Natural killer cell (primary cell): ENCODE data around the gene ENDOV. TPM values are rescaled to one million over a fixed set of nuclear protein-coding genes. Genes with fewer than 3 reads are reported as not detected.

ENCODE experiments used
- ATAC-seq, 3 donors: fragments of 150-1000 bp in 2 of 3; fragments of 200-7000 bp in 1 of 3; cut with Tn5 transposase; 1 replicate in 1 of 3; 2 replicates in 2 of 3; pipeline ENCODE4 v1.10.0; 2021; ENCODE audit warnings: mild to moderate bottlenecking in 2 of 3, moderate library complexity in 2 of 3
- DNase-seq, 2 donors: peaks; one replicate each; pipeline versions ENCODE4 v3.0.0 to v3.0.0-alpha.2; 2013 to 2021; ENCODE audit warnings: mixed read lengths in 1 of 2
- H3K27ac ChIP-seq: one replicate; pipeline ENCODE4 v1.5.1; 2013; ENCODE audit warnings: mild to moderate bottlenecking, low read length
- H3K27me3 ChIP-seq: one replicate; pipeline ENCODE4 v1.6.1; 2013; ENCODE audit warnings: low read length; ENCODE audit not compliant: control insufficient read depth, insufficient read depth
- H3K36me3 ChIP-seq: one replicate; pipeline ENCODE4 v1.6.1; 2013; ENCODE audit warnings: low read length; ENCODE audit not compliant: control insufficient read depth, insufficient read depth
- H3K4me1 ChIP-seq: one replicate; pipeline ENCODE4 v1.6.1; 2013; ENCODE audit warnings: low read length; ENCODE audit not compliant: control insufficient read depth, insufficient read depth
- H3K4me3 ChIP-seq: one replicate; pipeline ENCODE4 v1.5.1; 2013; ENCODE audit warnings: low read length
- H3K9me3 ChIP-seq: one replicate; pipeline ENCODE4 v1.6.1; 2013; ENCODE audit warnings: low read length; ENCODE audit not compliant: control insufficient read depth, insufficient read depth
- H3K27ac Mint-ChIP-seq, 2 donors: one replicate each; pipeline ENCODE4 v1.8.0; 2022; ENCODE audit warnings: mild to moderate bottlenecking in 2 of 2, mixed read lengths in 2 of 2, moderate library complexity in 1 of 2
- H3K27me3 Mint-ChIP-seq, 2 donors: one replicate each; pipeline ENCODE4 v1.8.0; 2022; ENCODE audit warnings: low read depth in 2 of 2, mixed read lengths in 2 of 2
- H3K36me3 Mint-ChIP-seq: one replicate; pipeline ENCODE4 v1.8.0; 2022; ENCODE audit warnings: mixed read lengths
- H3K4me1 Mint-ChIP-seq, 2 donors: one replicate each; pipeline ENCODE4 v1.8.0; 2022; ENCODE audit warnings: mixed read lengths in 2 of 2
- H3K4me3 Mint-ChIP-seq: one replicate; pipeline ENCODE4 v1.8.0; 2022; ENCODE audit warnings: mild to moderate bottlenecking, moderate library complexity, mixed read lengths
- H3K9me3 Mint-ChIP-seq, 2 donors: one replicate each; pipeline ENCODE4 v1.8.0; 2022; ENCODE audit warnings: mixed read lengths in 2 of 2
- WGBS: methylation state at CpG from one replicate; pipeline ENCODE4 v1.1.7; 2013; ENCODE audit warnings: missing lambda C conversion rate; ENCODE audit not compliant: insufficient coverage; 5-methylcytosine and 5-hydroxymethylcytosine counted together
- intact Hi-C: fragments of 100-400 bp; cut with micrococcal nuclease; formaldehyde crosslinking; loops from one replicate; pipeline ENCODE4 v1.14.2; 2022
- total RNA-seq, 4 donors: library from RNA; stranded (reverse); fragments of 120-200 nt in 1 of 4; gene quantifications; one replicate each; pipeline versions ENCODE4 v1.2.3 to v1.2.4, GENCODE V29; 2013 to 2022
- TF ChIP-seq, protein P1 (sequence below): fragments of 200-600 bp; IDR thresholded peaks from one replicate; pipeline ENCODE4 v1.8.0; 2022; ENCODE audit warnings: antibody characterized with exemption

ENDOV gene
- total RNA-seq, 3 donors from 2014 or later (not counting 1 experiment from before 2014, with no cell fraction given): 17.7 to 24.9 (median 18.8) TPM

DNA sequence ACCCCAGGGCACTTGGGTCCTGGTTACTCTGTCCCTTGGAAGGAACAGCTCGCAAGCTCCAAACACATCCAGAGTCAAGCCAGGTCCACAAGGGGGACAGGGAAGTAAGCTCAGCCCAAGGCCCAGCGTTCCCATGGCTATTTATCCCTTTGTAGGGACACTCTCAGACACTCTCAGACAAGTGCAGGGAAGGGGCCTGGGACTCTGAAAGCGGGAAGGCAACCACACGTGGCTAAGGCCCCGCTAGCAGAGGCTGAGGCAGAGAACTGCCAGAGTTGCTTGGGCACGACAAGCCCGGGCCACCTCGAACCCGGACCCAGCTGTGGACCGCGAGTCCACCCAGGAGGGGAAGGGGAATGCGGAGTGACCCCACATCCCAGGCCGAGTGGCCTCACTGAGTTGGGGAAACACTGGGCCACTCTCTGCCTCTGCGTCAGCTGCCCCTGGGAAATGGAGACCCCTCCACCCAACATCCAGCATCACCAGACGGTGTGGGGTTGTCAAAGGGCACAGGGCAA, 51.3 kb downstream of the ENDOV start:
- H3K9me3 ChIP-seq: no peaks in the 10 kb centered on the region
- Mint-ChIP-seq H3K36me3 (no peaks in the 10 kb centered on the region), H3K4me1 (peaks cover 3 to 24% of the 10 kb centered on the region in 2 donors), H3K27me3 (peaks cover 14 to 23% of the 10 kb centered on the region in 2 donors), H3K9me3 (no peaks in the 10 kb centered on the region), H3K4me3 (no peak overlapping the region), H3K27ac (no peak overlapping the region)
- DNase-seq (no peak), ATAC-seq (no peak)
- intact Hi-C loops: no loop called here
- H3K27me3 ChIP-seq: peaks cover 6% of the 10 kb centered on the region
- H3K27ac ChIP-seq: no peak overlapping the region
- H3K4me3 ChIP-seq: no peak overlapping the region
- peaks cover 6% of the 10 kb centered on the region for H3K4me1 ChIP-seq
- TF ChIP-seq, protein P1, sequence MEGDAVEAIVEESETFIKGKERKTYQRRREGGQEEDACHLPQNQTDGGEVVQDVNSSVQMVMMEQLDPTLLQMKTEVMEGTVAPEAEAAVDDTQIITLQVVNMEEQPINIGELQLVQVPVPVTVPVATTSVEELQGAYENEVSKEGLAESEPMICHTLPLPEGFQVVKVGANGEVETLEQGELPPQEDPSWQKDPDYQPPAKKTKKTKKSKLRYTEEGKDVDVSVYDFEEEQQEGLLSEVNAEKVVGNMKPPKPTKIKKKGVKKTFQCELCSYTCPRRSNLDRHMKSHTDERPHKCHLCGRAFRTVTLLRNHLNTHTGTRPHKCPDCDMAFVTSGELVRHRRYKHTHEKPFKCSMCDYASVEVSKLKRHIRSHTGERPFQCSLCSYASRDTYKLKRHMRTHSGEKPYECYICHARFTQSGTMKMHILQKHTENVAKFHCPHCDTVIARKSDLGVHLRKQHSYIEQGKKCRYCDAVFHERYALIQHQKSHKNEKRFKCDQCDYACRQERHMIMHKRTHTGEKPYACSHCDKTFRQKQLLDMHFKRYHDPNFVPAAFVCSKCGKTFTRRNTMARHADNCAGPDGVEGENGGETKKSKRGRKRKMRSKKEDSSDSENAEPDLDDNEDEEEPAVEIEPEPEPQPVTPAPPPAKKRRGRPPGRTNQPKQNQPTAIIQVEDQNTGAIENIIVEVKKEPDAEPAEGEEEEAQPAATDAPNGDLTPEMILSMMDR: no peak
- no peaks in the 10 kb centered on the region for H3K36me3 ChIP-seq
- WGBS: 73% methylated on average over 14 of the region's 15 CpGs

DNA sequence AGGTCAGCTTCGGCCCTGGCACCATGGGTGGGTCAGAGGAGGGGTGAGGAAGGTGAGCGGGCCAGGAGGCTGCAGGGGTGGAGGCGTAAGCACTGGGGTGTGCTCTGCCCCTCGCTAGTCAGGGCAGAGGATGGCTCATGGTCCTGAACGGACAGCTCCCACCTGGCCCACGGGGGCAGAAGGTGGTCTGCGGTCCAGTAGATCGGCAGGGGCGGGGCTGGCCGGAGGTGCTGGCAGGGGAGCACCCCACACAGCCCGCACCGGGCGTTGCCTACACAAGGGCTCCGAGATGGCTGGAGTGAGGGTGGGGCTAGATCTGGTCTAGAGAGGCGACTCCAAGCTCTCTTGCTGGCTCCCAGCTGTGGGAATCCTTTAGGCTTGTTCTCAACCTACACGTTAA, 53.3 kb downstream of the ENDOV start:
- intact Hi-C loops: no loop called here
- H3K36me3 ChIP-seq: no peaks in the 10 kb centered on the region
- H3K4me1 Mint-ChIP-seq: peaks cover 15 to 42% of the 10 kb centered on the region in 2 donors
- DNase-seq: no peak
- H3K9me3 Mint-ChIP-seq: no peaks in the 10 kb centered on the region
- H3K27ac Mint-ChIP-seq: no peak overlapping the region
- peaks cover 25% of the 10 kb centered on the region for H3K4me1 ChIP-seq
- H3K4me3 ChIP-seq: no peak overlapping the region
- no peaks in the 10 kb centered on the region for H3K36me3 Mint-ChIP-seq
- H3K9me3 ChIP-seq: no peaks in the 10 kb centered on the region
- H3K27ac ChIP-seq: no peak overlapping the region
- H3K27me3 ChIP-seq: peaks cover 11% of the 10 kb centered on the region
- 25% methylated on average over 15 of the region's 16 CpGs for whole genome bisulfite sequencing
- ATAC-seq: no peak
- TF ChIP-seq, protein P1: no peak
- H3K27me3 Mint-ChIP-seq: peaks cover 19 to 23% of the 10 kb centered on the region in 2 donors
- H3K4me3 Mint-ChIP-seq: no peak overlapping the region

DNA sequence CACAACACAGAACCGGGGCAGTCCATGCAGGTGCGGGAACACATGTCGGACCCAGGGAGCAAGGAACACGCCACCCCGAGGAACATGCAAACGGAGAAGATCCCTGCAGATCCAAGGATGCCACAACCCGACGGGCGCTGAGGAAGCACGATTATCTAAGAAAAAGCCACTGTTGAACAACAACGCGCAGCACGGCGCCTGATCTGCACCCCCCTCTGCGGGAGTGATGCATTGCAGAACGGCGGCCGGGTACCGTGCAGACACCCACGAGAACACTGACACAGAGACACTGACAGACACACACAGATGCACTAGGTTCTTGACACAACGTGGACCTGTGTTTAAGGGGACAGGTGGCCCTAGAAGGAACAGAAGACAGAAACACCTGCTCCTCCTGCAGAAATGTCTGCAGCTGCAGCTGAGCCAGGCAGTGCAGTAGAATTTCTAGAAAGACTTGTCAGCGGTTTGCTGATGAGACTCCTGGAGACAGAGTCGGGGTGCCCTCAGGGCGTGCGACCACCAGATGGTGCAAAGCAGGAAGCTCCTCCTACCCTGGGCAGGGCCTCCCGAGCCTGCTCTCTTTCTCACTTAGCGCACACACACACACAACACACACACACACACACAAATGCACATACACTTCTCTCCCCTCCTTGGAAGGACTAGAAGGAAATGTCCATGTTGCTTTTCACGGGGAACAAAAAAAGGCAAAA, 54.0 kb downstream of the ENDOV start:
- peak overlapping the region in 1 of 2 donors; percentile 36 for H3K27ac Mint-ChIP-seq
- intact Hi-C loops: no loop called here
- no peak overlapping the region for H3K27ac ChIP-seq
- peaks cover 14% of the 10 kb centered on the region for H3K27me3 ChIP-seq
- peaks cover 28% of the 10 kb centered on the region for H3K4me1 ChIP-seq
- no peaks in the 10 kb centered on the region for H3K36me3 ChIP-seq
- no peak overlapping the region for H3K4me3 Mint-ChIP-seq
- TF ChIP-seq, protein P1: no peak
- H3K9me3 ChIP-seq: no peaks in the 10 kb centered on the region
- ATAC-seq (no peak), DNase-seq (no peak)
- peaks cover 15 to 48% of the 10 kb centered on the region in 2 donors for H3K4me1 Mint-ChIP-seq
- H3K4me3 ChIP-seq: no peak overlapping the region
- 74% methylated on average over 28 of the region's 28 CpGs for WGBS
- no peaks in the 10 kb centered on the region for H3K9me3 Mint-ChIP-seq
- no peaks in the 10 kb centered on the region for H3K36me3 Mint-ChIP-seq
- peaks cover 19 to 23% of the 10 kb centered on the region in 2 donors for H3K27me3 Mint-ChIP-seq
